Karpas-422 (cell line): Measurements from ENCODE around the gene POMGNT2. TPM values are rescaled to one million over a fixed set of nuclear protein-coding genes. Genes with fewer than 3 reads are reported as not detected.

Source experiments
- DNase-seq: peaks from one replicate; pipeline ENCODE4 v3.0.0-alpha.2; 2015
- H2AFZ ChIP-seq: fragments of 200-600 bp; sonication (generic); 2 replicates; pipeline ENCODE4 v1.6.1; 2014; ENCODE audit warnings: antibody characterized with exemption, low read length, mixed read lengths
- H3K27ac ChIP-seq: fragments of 200-600 bp; sonication (generic); 2 replicates; pipeline ENCODE4 v1.5.1; 2014; ENCODE audit warnings: mild to moderate bottlenecking, low read length, moderate library complexity
- H3K27me3 ChIP-seq: fragments of 200-600 bp; sonication (generic); 2 replicates; pipeline ENCODE4 v1.6.1; 2014; ENCODE audit warnings: low read length, mixed read lengths
- H3K36me3 ChIP-seq: fragments of 200-600 bp; sonication (generic); 2 replicates; pipeline ENCODE4 v1.6.1; 2014; ENCODE audit warnings: low read length, mixed read lengths; ENCODE audit not compliant: insufficient read depth
- H3K4me1 ChIP-seq: fragments of 200-600 bp; sonication (generic); 2 replicates; pipeline ENCODE4 v1.6.1; 2014; ENCODE audit warnings: mild to moderate bottlenecking, low read length, mixed read lengths
- H3K4me2 ChIP-seq: fragments of 200-600 bp; sonication (generic); 2 replicates; pipeline ENCODE4 v1.6.1; 2014; ENCODE audit warnings: low read length, low read depth, mild to moderate bottlenecking; ENCODE audit not compliant: poor library complexity, severe bottlenecking
- H3K4me3 ChIP-seq: fragments of 200-600 bp; sonication (generic); 2 replicates; pipeline ENCODE4 v1.5.1; 2014; ENCODE audit warnings: mild to moderate bottlenecking, antibody characterized with exemption, low read length, mixed read lengths
- H3K79me2 ChIP-seq: fragments of 200-600 bp; sonication (generic); 2 replicates; pipeline ENCODE4 v1.6.1; 2014; ENCODE audit warnings: mild to moderate bottlenecking, low read length, mixed read lengths
- H3K9ac ChIP-seq: fragments of 200-600 bp; sonication (generic); 2 replicates; pipeline ENCODE4 v1.6.0; 2014; ENCODE audit warnings: low read length
- H3K9me2 ChIP-seq: fragments of 200-600 bp; sonication (generic), shearing (Covaris generic); replicated peaks from 2 replicates; pipeline ENCODE4 v1.6.0; 2014; ENCODE audit warnings: mild to moderate bottlenecking, low read length, moderate library complexity; ENCODE audit not compliant: insufficient read depth
- H3K9me3 ChIP-seq: fragments of 300-700, 200-600 bp; sonication (generic); 2 replicates; pipeline ENCODE4 v1.6.1; 2014; ENCODE audit warnings: low read length, mixed read lengths
- H4K20me1 ChIP-seq: fragments of 200-600 bp; sonication (generic); 2 replicates; pipeline ENCODE4 v1.6.1; 2014; ENCODE audit warnings: mild to moderate bottlenecking, antibody characterized with exemption, low read length, low read depth; ENCODE audit not compliant: insufficient read depth
- total RNA-seq: library from RNA; depleted of rRNA; stranded (reverse); fragments of >200 nt; shearing (Covaris generic); gene quantifications from 2 replicates; pipeline ENCODE4 v1.2.3, GENCODE V29; 2014; ENCODE audit warnings: low replicate concordance

Gene POMGNT2
- total RNA-seq, 1 experiment from 2014 or later, result 59.3 TPM

- no peaks in the 10 kb centered on the region for H3K9me3 ChIP-seq
- peak overlapping the region; percentile 6; the same call in 1 of the 2 replicates for H3K9ac ChIP-seq
- no peak for DNase-seq
- no peaks in the 10 kb centered on the region for H4K20me1 ChIP-seq
- H2AFZ ChIP-seq, result no peak overlapping the region
- H3K36me3 ChIP-seq, result peaks cover 37% of the 10 kb centered on the region
- peak overlapping the region; percentile 98 for H3K27ac ChIP-seq
- H3K4me3 ChIP-seq, result no peak overlapping the region
- H3K79me2 ChIP-seq, result peaks cover 91% of the 10 kb centered on the region
- H3K4me1 ChIP-seq, result peaks cover 95% of the 10 kb centered on the region
- no peaks in the 10 kb centered on the region for H3K27me3 ChIP-seq
- no peak overlapping the region for H3K4me2 ChIP-seq
- no peaks in the 10 kb centered on the region for H3K9me2 ChIP-seq
Observed at GRCh38 chr3:43089081-43089480, 16.8 kb downstream of the POMGNT2 start.

GRCh38 chr3:43087249-43087776, 18.6 kb downstream of the POMGNT2 start:
- Histone ChIP-seq H3K4me3 (no peak overlapping the region), H3K9ac (0 out of 2 replicates have a peak overlapping the region, but pooled peaks have one; percentile 19), H3K27me3 (no peaks in the 10 kb centered on the region), H3K4me2 (no peak overlapping the region), H4K20me1 (peaks cover 4% of the 10 kb centered on the region; the same call in 1 of the 2 replicates), H3K9me3 (no peaks in the 10 kb centered on the region), H3K79me2 (peaks cover 91% of the 10 kb centered on the region), H2AFZ (no peak overlapping the region), H3K9me2 (no peaks in the 10 kb centered on the region), H3K36me3 (peaks cover 54% of the 10 kb centered on the region), H3K4me1 (peaks cover 94% of the 10 kb centered on the region), H3K27ac (peak overlapping the region; percentile 98)
- DNase-seq, result no peak

GRCh38 chr3:43086460-43087165, 19.3 kb downstream of the POMGNT2 start:
- H3K27ac ChIP-seq, result peak overlapping the region; percentile 98
- H3K4me2 ChIP-seq, result no peak overlapping the region
- peaks cover 60% of the 10 kb centered on the region for H3K36me3 ChIP-seq
- H3K9me3 ChIP-seq, result no peaks in the 10 kb centered on the region
- no peak overlapping the region for H3K9ac ChIP-seq
- H3K27me3 ChIP-seq, result no peaks in the 10 kb centered on the region
- no peak for DNase-seq
- peaks cover 87% of the 10 kb centered on the region for H3K4me1 ChIP-seq
- no peaks in the 10 kb centered on the region for H3K9me2 ChIP-seq
- H3K79me2 ChIP-seq, result peaks cover 97% of the 10 kb centered on the region
- no peak overlapping the region for H2AFZ ChIP-seq
- H3K4me3 ChIP-seq, result no peak overlapping the region
- peaks cover 4% of the 10 kb centered on the region; the same call in 1 of the 2 replicates for H4K20me1 ChIP-seq

GRCh38 chr3:43082457-43082856, 23.4 kb downstream of the POMGNT2 start:
- no peak for DNase-seq
- H3K9me2 ChIP-seq, result no peaks in the 10 kb centered on the region
- no peaks in the 10 kb centered on the region for H3K9me3 ChIP-seq
- peaks cover 71% of the 10 kb centered on the region for H3K79me2 ChIP-seq
- H3K36me3 ChIP-seq, result peaks cover 70% of the 10 kb centered on the region
- H4K20me1 ChIP-seq, result peaks cover 4% of the 10 kb centered on the region; the same call in 1 of the 2 replicates
- H3K4me2 ChIP-seq, result no peak overlapping the region
- no peak overlapping the region for H2AFZ ChIP-seq
- no peaks in the 10 kb centered on the region for H3K27me3 ChIP-seq
- H3K4me1 ChIP-seq, result peaks cover 61% of the 10 kb centered on the region
- H3K27ac ChIP-seq, result peak overlapping the region; percentile 43; the same call in 1 of the 2 replicates
- H3K4me3 ChIP-seq, result no peak overlapping the region
- H3K9ac ChIP-seq, result no peak overlapping the region

- H2AFZ ChIP-seq, result no peak overlapping the region
- DNase-seq, result no peak
- no peaks in the 10 kb centered on the region for H3K9me2 ChIP-seq
- peaks cover 4% of the 10 kb centered on the region; the same call in 1 of the 2 replicates for H4K20me1 ChIP-seq
- H3K4me3 ChIP-seq, result no peak overlapping the region
- H3K27ac ChIP-seq, result 0 out of 2 replicates have a peak overlapping the region, but pooled peaks have one; percentile 43
- no peak overlapping the region for H3K9ac ChIP-seq
- no peaks in the 10 kb centered on the region for H3K9me3 ChIP-seq
- peaks cover 69% of the 10 kb centered on the region for H3K36me3 ChIP-seq
- H3K4me2 ChIP-seq, result no peak overlapping the region
- peaks cover 65% of the 10 kb centered on the region for H3K79me2 ChIP-seq
- no peaks in the 10 kb centered on the region for H3K27me3 ChIP-seq
- peaks cover 61% of the 10 kb centered on the region for H3K4me1 ChIP-seq
Observed at GRCh38 chr3:43081796-43082195, 24.1 kb downstream of the POMGNT2 start.

- Histone ChIP-seq H3K79me2 (peaks cover 56% of the 10 kb centered on the region), H3K4me2 (no peak overlapping the region), H2AFZ (no peak overlapping the region), H3K27me3 (no peaks in the 10 kb centered on the region), H3K9me3 (no peaks in the 10 kb centered on the region), H3K4me3 (no peak overlapping the region), H3K9ac (no peak overlapping the region), H4K20me1 (peaks cover 4% of the 10 kb centered on the region; the same call in 1 of the 2 replicates), H3K4me1 (peaks cover 61% of the 10 kb centered on the region), H3K36me3 (peaks cover 62% of the 10 kb centered on the region), H3K9me2 (no peaks in the 10 kb centered on the region), H3K27ac (no peak overlapping the region)
- DNase-seq, result no peak
Observed at GRCh38 chr3:43080726-43081568, 24.9 kb downstream of the POMGNT2 start.

- no peak for DNase-seq
- peaks cover 60% of the 10 kb centered on the region for H3K36me3 ChIP-seq
- H3K9me2 ChIP-seq, result no peaks in the 10 kb centered on the region
- H3K4me2 ChIP-seq, result no peak overlapping the region
- H3K9ac ChIP-seq, result no peak overlapping the region
- no peaks in the 10 kb centered on the region for H3K9me3 ChIP-seq
- H3K79me2 ChIP-seq, result peaks cover 44% of the 10 kb centered on the region
- H3K4me3 ChIP-seq, result no peak overlapping the region
- peaks cover 4% of the 10 kb centered on the region; the same call in 1 of the 2 replicates for H4K20me1 ChIP-seq
- H2AFZ ChIP-seq, result no peak overlapping the region
- H3K27ac ChIP-seq, result peak overlapping the region; percentile 96
- H3K27me3 ChIP-seq, result no peaks in the 10 kb centered on the region
- peaks cover 63% of the 10 kb centered on the region for H3K4me1 ChIP-seq
Observed at GRCh38 chr3:43079536-43080332, 26.1 kb downstream of the POMGNT2 start.
